ENCODE data around the gene SPECC1. TPM values are rescaled to one million over a fixed set of nuclear protein-coding genes. Genes with fewer than 3 reads are reported as not detected.

SPECC1 gene
- polyA plus RNA-seq, 1 of the 3 experiments (the other 2 are of a cell fraction) = 11.2 TPM

DNA sequence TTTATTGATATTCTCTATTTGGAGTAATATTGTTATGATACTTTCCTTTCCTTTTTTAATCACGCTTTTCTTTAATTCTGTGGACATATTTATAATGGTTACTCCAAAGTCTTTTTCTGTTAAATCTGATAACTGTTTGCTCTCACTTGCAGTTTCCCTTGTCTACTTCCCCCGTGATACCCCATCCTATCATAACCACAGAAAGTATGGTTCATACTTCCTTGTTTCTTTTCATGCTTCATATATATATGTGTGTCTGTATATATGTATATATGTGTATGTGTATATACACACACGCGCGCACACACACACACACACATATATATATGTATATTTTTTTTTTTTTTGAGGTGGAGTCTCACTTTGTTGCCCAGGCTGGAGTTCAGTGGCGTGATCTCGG lies 23.5 kb downstream of the SPECC1 start:
- no peaks in the 10 kb centered on the region for H3K36me3 ChIP-seq (replicated peaks in 1 of 2; ENCODE audit: control insufficient read depth in 1 of 2, insufficient read depth in 2 of 2, low read length in 1 of 2)
- no peaks in the 10 kb centered on the region for H3K4me1 ChIP-seq (ENCODE audit: control insufficient read depth in 1 of 2, insufficient read depth in 2 of 2, low read depth in 1 of 2, low read length in 1 of 2)
- ChIA-PET POLR2A (no interaction called here), CTCF (no interaction called here)
- no peak overlapping the region for H3K27ac ChIP-seq (ENCODE audit: low read depth in 2 of 2, low read length in 1 of 2)
- H3K9me2 ChIP-seq = no peaks in the 10 kb centered on the region
- no peak overlapping the region for H3K9ac ChIP-seq
- no peak overlapping the region for H3K4me2 ChIP-seq
- H3F3A ChIP-seq (replicated peaks; ENCODE audit: insufficient read depth) = no peaks in the 10 kb centered on the region
- no peak overlapping the region; the same call in 1 of the 2 replicates for H2AFZ ChIP-seq (ENCODE audit: low read depth)
- no peak for DNase-seq
- H3K79me2 ChIP-seq (ENCODE audit: insufficient read depth) = no peaks in the 10 kb centered on the region
- no peaks in the 10 kb centered on the region for H3K27me3 ChIP-seq (ENCODE audit: insufficient read depth)
- no peak overlapping the region for H3K4me3 ChIP-seq (ENCODE audit: low read depth in 2 of 2, low read length in 1 of 2)
- 93% methylated on average over 7 of the region's 7 CpGs for WGBS (ENCODE audit: low lambda C conversion rate)
- no peak for TF ChIP-seq CHD2 (IDR thresholded peaks at IDR 0.05; ENCODE audit: low read length, partially characterized antibody)
- TF ChIP-seq POLR2AphosphoS5 (IDR thresholded peaks at IDR 0.05; ENCODE audit: low read depth, low read length) = no peak
- no peak for TF ChIP-seq GATA2 (CRISPR knock-in tag; IDR thresholded peaks at IDR 0.05)
- no peak for TF ChIP-seq FOSL2 (IDR thresholded peaks at IDR 0.05; ENCODE audit: borderline replicate concordance, low read depth)
- TF ChIP-seq NRF1 (IDR thresholded peaks at IDR 0.05; ENCODE audit: low read depth, low read length) = no peak
- no peak for TF ChIP-seq TAF1 (IDR thresholded peaks at IDR 0.05; ENCODE audit: borderline replicate concordance, low read depth, low read length)
- TF ChIP-seq SMC3 (IDR thresholded peaks at IDR 0.05; ENCODE audit: low read depth, low read length) = no peak
- TF ChIP-seq FOXM1 (IDR thresholded peaks at IDR 0.05; ENCODE audit: low read depth) = no peak
- no peaks in the 10 kb centered on the region for H3K9me3 ChIP-seq
- no peaks in the 10 kb centered on the region for H4K20me1 ChIP-seq (ENCODE audit: insufficient read depth)

DNA sequence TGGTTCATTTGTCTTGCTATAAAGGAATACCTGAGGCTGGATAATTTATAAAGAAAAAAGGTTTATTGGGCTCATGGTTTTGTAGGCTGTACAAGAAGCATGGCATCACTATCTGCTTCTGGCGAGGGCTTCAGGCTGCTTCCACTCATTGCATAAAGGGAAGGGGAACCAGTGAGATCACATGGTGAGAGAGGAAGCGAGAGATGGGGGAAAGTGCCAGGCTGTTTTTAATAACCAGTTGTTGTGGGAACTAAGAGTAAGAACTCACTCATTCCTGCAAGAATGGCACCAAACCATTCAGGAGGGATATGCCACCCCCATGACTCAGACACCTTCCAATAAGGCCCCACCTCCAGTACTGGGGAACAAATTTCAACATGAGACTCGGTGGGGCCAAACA lies 24.3 kb downstream of the SPECC1 start:
- CTCF ChIA-PET = interaction anchor here (0.6 kb wide), 1 partner anchor 40 kb away, joined by 3 read pairs; no protein-coding TSS in a partner anchor
- TF ChIP-seq, protein P1, sequence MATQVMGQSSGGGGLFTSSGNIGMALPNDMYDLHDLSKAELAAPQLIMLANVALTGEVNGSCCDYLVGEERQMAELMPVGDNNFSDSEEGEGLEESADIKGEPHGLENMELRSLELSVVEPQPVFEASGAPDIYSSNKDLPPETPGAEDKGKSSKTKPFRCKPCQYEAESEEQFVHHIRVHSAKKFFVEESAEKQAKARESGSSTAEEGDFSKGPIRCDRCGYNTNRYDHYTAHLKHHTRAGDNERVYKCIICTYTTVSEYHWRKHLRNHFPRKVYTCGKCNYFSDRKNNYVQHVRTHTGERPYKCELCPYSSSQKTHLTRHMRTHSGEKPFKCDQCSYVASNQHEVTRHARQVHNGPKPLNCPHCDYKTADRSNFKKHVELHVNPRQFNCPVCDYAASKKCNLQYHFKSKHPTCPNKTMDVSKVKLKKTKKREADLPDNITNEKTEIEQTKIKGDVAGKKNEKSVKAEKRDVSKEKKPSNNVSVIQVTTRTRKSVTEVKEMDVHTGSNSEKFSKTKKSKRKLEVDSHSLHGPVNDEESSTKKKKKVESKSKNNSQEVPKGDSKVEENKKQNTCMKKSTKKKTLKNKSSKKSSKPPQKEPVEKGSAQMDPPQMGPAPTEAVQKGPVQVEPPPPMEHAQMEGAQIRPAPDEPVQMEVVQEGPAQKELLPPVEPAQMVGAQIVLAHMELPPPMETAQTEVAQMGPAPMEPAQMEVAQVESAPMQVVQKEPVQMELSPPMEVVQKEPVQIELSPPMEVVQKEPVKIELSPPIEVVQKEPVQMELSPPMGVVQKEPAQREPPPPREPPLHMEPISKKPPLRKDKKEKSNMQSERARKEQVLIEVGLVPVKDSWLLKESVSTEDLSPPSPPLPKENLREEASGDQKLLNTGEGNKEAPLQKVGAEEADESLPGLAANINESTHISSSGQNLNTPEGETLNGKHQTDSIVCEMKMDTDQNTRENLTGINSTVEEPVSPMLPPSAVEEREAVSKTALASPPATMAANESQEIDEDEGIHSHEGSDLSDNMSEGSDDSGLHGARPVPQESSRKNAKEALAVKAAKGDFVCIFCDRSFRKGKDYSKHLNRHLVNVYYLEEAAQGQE (IDR thresholded peaks at IDR 0.05; ENCODE audit: low read depth, low read length) = no peak
- TF ChIP-seq EZH2phosphoT487 (IDR thresholded peaks at IDR 0.05; ENCODE audit: borderline replicate concordance, low read depth) (no peak), FOXM1 (IDR thresholded peaks at IDR 0.05; ENCODE audit: low read depth) (no peak), POLR2AphosphoS5 (IDR thresholded peaks at IDR 0.05; ENCODE audit: low read depth, low read length) (no peak), NFIC (IDR thresholded peaks at IDR 0.05; ENCODE audit: borderline replicate concordance) (no peak), SIN3A (IDR thresholded peaks at IDR 0.05; ENCODE audit: borderline replicate concordance, low read depth, low read length) (no peak)
- TF ChIP-seq, protein P2, sequence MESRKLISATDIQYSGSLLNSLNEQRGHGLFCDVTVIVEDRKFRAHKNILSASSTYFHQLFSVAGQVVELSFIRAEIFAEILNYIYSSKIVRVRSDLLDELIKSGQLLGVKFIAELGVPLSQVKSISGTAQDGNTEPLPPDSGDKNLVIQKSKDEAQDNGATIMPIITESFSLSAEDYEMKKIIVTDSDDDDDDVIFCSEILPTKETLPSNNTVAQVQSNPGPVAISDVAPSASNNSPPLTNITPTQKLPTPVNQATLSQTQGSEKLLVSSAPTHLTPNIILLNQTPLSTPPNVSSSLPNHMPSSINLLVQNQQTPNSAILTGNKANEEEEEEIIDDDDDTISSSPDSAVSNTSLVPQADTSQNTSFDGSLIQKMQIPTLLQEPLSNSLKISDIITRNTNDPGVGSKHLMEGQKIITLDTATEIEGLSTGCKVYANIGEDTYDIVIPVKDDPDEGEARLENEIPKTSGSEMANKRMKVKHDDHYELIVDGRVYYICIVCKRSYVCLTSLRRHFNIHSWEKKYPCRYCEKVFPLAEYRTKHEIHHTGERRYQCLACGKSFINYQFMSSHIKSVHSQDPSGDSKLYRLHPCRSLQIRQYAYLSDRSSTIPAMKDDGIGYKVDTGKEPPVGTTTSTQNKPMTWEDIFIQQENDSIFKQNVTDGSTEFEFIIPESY (IDR thresholded peaks at IDR 0.05; ENCODE audit: borderline replicate concordance, low read depth) = no peak
- TF ChIP-seq, protein P3, sequence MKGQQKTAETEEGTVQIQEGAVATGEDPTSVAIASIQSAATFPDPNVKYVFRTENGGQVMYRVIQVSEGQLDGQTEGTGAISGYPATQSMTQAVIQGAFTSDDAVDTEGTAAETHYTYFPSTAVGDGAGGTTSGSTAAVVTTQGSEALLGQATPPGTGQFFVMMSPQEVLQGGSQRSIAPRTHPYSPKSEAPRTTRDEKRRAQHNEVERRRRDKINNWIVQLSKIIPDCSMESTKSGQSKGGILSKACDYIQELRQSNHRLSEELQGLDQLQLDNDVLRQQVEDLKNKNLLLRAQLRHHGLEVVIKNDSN (IDR thresholded peaks at IDR 0.05; ENCODE audit: borderline replicate concordance, low read depth) = no peak
- TF ChIP-seq, protein P4, sequence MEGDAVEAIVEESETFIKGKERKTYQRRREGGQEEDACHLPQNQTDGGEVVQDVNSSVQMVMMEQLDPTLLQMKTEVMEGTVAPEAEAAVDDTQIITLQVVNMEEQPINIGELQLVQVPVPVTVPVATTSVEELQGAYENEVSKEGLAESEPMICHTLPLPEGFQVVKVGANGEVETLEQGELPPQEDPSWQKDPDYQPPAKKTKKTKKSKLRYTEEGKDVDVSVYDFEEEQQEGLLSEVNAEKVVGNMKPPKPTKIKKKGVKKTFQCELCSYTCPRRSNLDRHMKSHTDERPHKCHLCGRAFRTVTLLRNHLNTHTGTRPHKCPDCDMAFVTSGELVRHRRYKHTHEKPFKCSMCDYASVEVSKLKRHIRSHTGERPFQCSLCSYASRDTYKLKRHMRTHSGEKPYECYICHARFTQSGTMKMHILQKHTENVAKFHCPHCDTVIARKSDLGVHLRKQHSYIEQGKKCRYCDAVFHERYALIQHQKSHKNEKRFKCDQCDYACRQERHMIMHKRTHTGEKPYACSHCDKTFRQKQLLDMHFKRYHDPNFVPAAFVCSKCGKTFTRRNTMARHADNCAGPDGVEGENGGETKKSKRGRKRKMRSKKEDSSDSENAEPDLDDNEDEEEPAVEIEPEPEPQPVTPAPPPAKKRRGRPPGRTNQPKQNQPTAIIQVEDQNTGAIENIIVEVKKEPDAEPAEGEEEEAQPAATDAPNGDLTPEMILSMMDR (IDR thresholded peaks at IDR 0.05) = no peak
- TF ChIP-seq, protein P5, sequence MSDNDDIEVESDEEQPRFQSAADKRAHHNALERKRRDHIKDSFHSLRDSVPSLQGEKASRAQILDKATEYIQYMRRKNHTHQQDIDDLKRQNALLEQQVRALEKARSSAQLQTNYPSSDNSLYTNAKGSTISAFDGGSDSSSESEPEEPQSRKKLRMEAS (IDR thresholded peaks at IDR 0.05; ENCODE audit: low read depth) = no peak
- no peak overlapping the region for H3K4me3 ChIP-seq (ENCODE audit: low read depth in 2 of 2, low read length in 1 of 2)
- H3K9me3 ChIP-seq = no peaks in the 10 kb centered on the region
- no peaks in the 10 kb centered on the region for H3K9me2 ChIP-seq
- H3K36me3 ChIP-seq (replicated peaks in 1 of 2; ENCODE audit: control insufficient read depth in 1 of 2, insufficient read depth in 2 of 2, low read length in 1 of 2) = no peaks in the 10 kb centered on the region
- H3K79me2 ChIP-seq (ENCODE audit: insufficient read depth) = no peaks in the 10 kb centered on the region
- no peak overlapping the region for H3K9ac ChIP-seq
- POLR2A ChIA-PET = interaction anchor here (0.7 kb wide), 1 partner anchor 573 kb away, joined by 4 read pairs; no protein-coding TSS in a partner anchor
- H3K27ac ChIP-seq (ENCODE audit: low read depth in 2 of 2, low read length in 1 of 2) = no peak overlapping the region
- H4K20me1 ChIP-seq (ENCODE audit: insufficient read depth) = no peaks in the 10 kb centered on the region
- no peaks in the 10 kb centered on the region for H3F3A ChIP-seq (replicated peaks; ENCODE audit: insufficient read depth)
- H3K4me2 ChIP-seq = no peak overlapping the region
- 87% methylated on average over 3 of the region's 3 CpGs for WGBS (ENCODE audit: low lambda C conversion rate)
- H2AFZ ChIP-seq (ENCODE audit: low read depth) = no peak overlapping the region
- DNase-seq = no peak
- no peaks in the 10 kb centered on the region for H3K27me3 ChIP-seq (ENCODE audit: insufficient read depth)
- no peaks in the 10 kb centered on the region for H3K4me1 ChIP-seq (ENCODE audit: control insufficient read depth in 1 of 2, insufficient read depth in 2 of 2, low read depth in 1 of 2, low read length in 1 of 2)
